Hematopoietic multipotent progenitor cell treated with erythropoietin and hydrocortisone succinate and interleukin-3 and kit ligand, for 4 days (in vitro differentiated cells): Measurements from ENCODE around the gene AOAH.

Experiments used
- DNase-seq: peaks from one replicate; pipeline ENCODE4 v3.0.0-alpha.2; 2015

The AOAH gene

DNA sequence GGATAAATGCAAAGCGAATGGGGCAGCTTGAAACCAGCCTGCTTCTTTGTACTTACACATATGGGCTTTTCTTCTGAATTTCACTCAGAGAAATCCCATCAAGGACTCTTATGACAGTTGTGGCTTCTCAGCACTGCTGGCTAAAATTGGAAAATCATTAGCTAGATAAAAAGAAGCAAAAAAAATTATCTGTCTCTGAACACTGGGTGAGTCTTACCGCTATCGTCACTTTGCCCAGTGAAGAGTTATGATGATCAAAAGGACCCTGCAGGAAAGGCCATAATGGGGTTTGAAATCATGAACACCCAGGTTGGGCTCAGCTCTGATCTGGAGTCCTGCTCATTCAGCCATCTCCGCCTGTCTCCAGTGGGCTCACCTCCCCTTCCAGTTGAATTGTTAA, 34.3 kb downstream of the AOAH start:
- peak; percentile 78 for DNase-seq

DNA sequence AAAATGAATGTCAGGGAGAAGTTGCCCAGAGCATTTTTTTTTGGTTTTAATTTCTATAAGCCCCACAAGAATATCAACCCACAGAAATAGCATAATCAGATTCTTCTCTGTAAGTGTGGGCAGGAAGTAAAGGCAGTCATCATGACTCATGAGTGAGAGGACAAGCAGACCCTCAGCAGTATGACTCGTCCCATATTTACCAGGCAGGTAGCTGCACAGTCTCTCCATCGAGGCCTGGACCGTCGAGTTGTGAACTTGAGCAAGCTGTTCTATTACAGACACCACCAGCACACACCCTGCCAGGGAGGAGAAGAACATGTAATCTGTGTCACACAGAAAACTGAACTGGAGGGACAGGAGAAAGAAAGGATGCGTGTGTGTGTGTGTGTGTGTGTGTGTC, 37.8 kb downstream of the AOAH start:
- peak; percentile 64 for DNase-seq

- DNase-seq, result peak; percentile 47
Measured at GRCh38 chr7:36684954-36685353, 39.3 kb downstream of the AOAH start.

DNA sequence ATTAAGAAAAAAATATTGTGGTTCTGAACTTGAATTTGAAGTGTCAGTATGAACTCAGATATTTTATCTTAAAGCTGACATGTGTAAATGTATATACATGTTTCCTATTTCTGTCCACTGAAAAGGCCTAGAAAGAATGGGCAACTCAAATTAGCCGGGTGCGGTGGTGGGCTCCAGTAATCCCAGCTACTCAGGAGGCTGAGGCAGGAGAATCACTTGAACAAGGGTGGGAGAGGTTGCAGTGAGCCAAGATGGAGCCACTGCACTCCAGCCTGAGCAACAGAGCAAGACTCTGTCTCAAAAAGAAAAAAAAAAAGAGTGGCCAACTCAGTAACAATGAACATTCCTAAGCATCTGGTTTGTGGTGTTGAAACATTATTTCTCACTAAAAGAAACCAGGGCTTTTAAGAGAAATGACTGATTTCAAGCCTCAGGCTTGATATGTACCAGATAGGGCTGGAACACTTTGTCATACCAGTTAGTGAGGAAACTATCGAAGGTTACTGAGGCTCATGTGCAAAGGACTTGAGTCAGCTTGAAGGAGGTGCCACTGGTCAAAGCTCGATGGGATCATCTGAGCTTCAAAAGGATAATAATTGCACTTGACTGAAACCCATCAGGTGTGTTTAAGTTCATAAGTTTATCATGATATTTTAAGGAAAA, 40.5 kb downstream of the AOAH start:
- DNase-seq, result no peak

DNA sequence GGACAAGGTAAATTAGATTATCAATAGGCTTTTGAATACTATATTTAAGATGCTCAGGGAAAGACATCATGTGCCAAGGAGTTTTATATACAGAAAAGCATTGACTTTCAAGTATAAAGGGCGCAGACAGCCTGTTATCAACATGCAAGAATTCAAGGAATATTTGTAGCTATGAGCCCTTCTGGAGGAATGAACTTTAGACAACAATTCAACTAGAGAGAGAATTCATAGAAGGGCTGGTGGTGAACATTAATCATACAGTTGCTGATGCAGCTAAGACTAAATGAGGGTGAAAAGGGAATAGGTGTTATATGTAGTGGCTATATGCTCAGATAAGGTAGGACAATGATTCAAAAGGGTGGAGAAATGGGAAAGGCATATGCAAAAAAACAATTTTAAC, 41.2 kb downstream of the AOAH start:
- DNase-seq, result no peak

- DNase-seq, result peak; percentile 40
Measured at GRCh38 chr7:36682102-36682501, 42.2 kb downstream of the AOAH start.

GRCh38 chr7:36677769-36678437, 46.4 kb downstream of the AOAH start:
- DNase-seq, result no peak

DNA sequence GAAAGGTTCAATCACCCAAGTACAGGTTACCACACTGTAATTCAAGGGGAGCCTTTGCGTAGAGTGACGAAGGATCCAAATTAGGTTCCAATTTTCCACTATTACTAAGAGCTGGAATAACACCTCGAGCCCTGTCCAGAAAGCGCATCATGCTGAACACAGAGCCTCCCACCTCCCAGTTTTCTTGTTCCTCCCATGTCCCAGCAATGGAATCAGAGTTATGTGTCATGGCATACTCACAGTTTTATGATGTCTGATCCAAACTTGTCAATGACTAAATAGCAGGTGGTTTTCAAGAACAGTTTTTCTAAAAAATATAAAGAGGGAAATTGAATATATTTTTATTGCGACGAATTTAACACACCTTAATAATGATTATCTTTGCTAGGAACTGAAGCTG, 50.6 kb downstream of the AOAH start:
- no peak for DNase-seq

- no peak for DNase-seq
Measured at GRCh38 chr7:36671432-36671829, 52.9 kb downstream of the AOAH start.

GRCh38 chr7:36670585-36671431, 53.5 kb downstream of the AOAH start:
- peak; percentile 91 for DNase-seq

- DNase-seq, result no peak
Measured at GRCh38 chr7:36668750-36669149, 55.5 kb downstream of the AOAH start.

- DNase-seq, result no peak
Measured at GRCh38 chr7:36668080-36668479, 56.2 kb downstream of the AOAH start.

GRCh38 chr7:36667007-36667745, 57.1 kb downstream of the AOAH start:
- DNase-seq, result peak; percentile 73

GRCh38 chr7:36663481-36663880, 60.8 kb downstream of the AOAH start:
- DNase-seq, result no peak

DNA sequence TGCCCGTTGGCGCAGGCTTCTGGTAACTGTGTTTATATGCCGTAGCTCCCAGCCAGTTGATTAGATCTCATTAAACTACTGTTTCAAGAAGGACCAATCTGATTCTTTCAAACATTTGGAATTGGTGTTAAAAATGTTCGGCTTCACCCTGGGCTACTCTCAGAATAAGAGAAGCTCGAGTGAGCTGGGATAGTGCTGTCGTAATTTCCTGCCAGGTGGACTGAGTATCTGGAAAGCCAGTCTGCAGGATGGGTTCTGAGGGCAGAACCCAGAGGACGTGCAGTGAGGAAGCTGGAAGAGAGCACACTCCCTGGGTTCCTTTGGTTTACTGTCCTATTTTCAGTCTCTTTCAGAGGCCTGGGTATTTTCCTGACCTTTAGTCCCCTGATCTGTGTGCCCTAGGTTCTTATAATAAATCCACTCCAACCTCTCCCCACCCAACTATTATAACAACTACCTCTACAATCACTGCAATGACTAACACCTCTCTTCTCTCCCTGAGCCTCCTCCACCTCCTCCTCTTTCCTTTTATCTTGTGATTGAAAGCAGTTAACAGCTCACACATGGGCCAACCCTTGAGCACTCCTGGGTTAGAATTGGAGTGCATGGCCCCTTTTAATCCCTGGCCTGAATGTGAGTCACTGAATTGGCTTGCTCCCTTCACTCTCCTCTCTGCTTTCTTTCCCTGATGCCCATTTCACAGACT, 63.0 kb downstream of the AOAH start:
- DNase-seq, result no peak

GRCh38 chr7:36659638-36660341, 64.5 kb downstream of the AOAH start:
- DNase-seq, result no peak

- DNase-seq, result no peak
Measured at GRCh38 chr7:36659172-36659516, 65.2 kb downstream of the AOAH start.

DNA sequence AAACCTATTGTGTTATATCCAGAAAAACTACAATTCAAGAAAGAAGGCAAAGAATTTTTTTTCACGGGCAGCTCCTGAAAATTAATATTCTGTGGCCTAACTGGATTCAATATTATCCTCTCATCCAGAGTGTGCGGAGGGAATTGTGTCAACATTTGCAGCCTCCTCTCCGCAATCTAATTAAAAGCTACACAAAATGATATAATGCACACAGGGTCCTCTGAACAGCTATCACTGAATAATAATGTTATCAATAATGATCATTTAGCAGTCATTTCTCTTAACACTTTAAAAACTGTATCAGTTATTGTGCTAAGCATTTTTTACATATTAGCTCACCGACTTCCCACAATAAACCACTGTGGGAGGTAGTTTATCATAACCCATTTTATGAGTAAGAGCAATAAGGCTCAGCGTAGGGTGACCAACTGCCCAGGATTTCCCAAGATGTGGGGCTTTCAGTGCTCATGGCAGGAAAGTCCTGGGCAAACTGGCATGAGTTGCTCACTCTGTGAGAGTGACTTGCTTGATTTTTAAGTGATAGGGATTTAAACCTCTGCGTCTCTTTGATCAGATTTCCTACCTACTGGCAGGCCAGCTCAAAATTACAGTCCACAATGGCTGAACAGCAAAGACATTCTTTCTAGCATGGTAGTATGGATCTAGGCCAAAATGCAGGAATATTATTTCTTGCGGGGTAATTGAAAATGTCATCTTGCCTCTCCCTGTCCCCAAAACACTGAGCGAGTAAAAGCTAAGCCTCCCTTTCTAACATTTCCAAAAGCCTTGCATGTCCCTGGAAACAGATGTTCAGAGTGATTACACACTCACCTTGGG, 65.7 kb downstream of the AOAH start:
- no peak for DNase-seq

DNA sequence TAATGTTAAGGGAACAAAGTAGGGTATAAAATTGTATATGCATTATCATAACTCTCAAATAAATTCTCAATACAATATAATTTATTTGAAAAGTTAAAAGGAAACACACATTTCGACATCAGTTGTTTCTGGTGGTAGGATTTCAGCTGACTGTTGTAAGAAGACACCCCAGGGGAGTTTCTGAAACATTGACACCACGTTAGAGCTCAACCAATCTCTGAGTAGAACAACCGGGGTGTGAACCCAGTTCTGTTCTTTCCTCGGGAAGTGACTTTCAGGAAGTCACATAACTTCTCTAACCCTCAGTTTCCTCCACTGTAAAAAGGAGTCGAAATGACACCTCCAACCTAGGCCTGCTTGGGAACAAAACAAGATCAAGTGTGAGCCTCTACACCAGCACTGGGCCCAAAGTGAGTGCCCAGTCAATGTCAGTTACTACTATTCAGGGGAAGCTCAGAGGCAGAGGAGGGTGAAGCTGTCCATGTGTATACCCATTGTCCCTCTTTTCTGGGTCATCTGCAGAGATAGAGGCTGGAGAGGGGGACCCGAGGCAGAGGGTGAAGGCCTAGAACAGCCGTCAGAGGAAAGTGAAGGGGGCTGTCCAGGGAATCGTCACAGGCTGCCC, 67.1 kb downstream of the AOAH start:
- no peak for DNase-seq

- no peak for DNase-seq
Measured at GRCh38 chr7:36654436-36654835, 69.9 kb downstream of the AOAH start.
